ENCODE results near the gene SORBS1.

Gene SORBS1

DNA sequence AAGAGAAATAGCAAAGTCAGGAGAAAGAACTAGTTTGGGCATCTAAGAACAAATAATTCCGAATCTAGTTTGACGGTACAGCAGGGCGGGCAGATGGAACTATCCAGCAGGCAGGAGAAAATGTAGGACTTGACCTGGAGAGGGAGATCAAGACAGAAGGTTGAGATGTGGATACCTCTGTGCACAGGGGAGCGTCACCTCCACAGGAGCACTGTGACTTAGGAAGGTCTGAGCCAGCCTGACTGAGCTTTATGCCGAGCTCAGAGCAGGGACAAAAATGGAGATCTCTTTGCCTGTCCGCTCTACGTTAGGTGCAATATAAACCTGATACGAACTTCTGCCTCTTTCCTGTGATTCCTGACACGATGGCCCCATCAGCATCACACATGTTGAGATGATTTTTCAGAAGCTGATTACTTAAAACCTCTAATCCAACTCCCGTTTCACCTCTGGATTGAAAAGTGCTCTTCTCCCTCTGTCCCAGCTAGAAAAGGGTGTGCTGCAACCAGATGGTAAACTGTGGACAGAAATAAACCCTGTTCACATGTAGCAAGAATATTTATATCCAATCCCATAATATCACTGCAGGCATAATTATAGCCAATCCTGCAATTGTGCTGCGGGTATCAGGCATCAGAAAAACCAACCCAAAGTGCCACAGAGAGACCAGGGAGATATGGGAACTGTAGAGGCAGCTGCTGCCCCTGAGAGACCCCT is 13.6 kb upstream of the SORBS1 start:
- Histone ChIP-seq H3K27ac (replicated peaks) (no peak overlapping the region), H3K4me3 (replicated peaks; ENCODE audit: insufficient read depth, low read length) (no peak overlapping the region), H3K27me3 (ENCODE audit: insufficient read depth, poor library complexity, severe bottlenecking) (peaks cover 2% of the 10 kb centered on the region)
- TF ChIP-seq, protein P1, sequence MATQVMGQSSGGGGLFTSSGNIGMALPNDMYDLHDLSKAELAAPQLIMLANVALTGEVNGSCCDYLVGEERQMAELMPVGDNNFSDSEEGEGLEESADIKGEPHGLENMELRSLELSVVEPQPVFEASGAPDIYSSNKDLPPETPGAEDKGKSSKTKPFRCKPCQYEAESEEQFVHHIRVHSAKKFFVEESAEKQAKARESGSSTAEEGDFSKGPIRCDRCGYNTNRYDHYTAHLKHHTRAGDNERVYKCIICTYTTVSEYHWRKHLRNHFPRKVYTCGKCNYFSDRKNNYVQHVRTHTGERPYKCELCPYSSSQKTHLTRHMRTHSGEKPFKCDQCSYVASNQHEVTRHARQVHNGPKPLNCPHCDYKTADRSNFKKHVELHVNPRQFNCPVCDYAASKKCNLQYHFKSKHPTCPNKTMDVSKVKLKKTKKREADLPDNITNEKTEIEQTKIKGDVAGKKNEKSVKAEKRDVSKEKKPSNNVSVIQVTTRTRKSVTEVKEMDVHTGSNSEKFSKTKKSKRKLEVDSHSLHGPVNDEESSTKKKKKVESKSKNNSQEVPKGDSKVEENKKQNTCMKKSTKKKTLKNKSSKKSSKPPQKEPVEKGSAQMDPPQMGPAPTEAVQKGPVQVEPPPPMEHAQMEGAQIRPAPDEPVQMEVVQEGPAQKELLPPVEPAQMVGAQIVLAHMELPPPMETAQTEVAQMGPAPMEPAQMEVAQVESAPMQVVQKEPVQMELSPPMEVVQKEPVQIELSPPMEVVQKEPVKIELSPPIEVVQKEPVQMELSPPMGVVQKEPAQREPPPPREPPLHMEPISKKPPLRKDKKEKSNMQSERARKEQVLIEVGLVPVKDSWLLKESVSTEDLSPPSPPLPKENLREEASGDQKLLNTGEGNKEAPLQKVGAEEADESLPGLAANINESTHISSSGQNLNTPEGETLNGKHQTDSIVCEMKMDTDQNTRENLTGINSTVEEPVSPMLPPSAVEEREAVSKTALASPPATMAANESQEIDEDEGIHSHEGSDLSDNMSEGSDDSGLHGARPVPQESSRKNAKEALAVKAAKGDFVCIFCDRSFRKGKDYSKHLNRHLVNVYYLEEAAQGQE (IDR thresholded peaks at IDR 0.05; ENCODE audit: insufficient replicate concordance, low read depth) = no peak
- TF ChIP-seq GABPA (IDR thresholded peaks at IDR 0.05; ENCODE audit: low read depth) (no peak), POLR2AphosphoS5 (IDR thresholded peaks at IDR 0.05; ENCODE audit: low read depth) (no peak), SPI1 (IDR thresholded peaks at IDR 0.05; ENCODE audit: borderline replicate concordance, low read depth) (no peak)
- TF ChIP-seq, protein P2, sequence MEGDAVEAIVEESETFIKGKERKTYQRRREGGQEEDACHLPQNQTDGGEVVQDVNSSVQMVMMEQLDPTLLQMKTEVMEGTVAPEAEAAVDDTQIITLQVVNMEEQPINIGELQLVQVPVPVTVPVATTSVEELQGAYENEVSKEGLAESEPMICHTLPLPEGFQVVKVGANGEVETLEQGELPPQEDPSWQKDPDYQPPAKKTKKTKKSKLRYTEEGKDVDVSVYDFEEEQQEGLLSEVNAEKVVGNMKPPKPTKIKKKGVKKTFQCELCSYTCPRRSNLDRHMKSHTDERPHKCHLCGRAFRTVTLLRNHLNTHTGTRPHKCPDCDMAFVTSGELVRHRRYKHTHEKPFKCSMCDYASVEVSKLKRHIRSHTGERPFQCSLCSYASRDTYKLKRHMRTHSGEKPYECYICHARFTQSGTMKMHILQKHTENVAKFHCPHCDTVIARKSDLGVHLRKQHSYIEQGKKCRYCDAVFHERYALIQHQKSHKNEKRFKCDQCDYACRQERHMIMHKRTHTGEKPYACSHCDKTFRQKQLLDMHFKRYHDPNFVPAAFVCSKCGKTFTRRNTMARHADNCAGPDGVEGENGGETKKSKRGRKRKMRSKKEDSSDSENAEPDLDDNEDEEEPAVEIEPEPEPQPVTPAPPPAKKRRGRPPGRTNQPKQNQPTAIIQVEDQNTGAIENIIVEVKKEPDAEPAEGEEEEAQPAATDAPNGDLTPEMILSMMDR (IDR thresholded peaks at IDR 0.05; ENCODE audit: insufficient read depth, low read length) = no peak
- no peak for DNase-seq (ENCODE audit: low read depth in 1 of 2, low spot score in 1 of 2)

DNA sequence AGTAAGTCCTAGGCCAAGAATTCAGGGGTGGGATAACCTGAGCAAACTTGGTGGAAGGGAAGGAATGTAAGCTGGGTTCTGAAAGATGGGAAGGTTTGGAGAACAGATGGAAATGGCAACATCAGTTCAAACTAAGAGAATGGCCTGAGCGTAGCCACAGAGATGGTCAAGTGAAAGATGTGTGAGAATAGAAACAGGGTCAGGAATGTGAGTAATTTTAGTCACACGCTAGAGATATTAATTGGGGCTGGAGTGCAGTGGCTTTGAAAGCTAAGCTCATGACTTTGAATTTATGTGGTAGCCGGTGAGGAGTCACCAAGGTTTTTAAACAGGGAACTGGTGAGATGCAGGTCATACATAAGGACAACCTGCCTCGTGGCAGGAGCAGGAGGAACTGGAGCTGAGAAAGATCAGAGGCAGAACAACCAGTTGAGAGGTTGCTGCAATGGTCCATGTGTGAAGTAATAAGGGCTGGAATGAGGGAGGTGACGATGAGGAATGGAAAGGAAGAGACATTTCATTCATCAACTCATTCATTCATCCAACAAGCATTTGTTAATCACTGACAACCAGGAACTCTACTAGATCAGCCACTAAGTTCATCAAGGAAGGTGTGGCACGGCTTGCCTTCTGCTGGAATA is 12.9 kb upstream of the SORBS1 start:
- no peak overlapping the region for H3K4me3 ChIP-seq (replicated peaks; ENCODE audit: insufficient read depth, low read length)
- H3K27ac ChIP-seq (replicated peaks) = no peak overlapping the region
- H3K27me3 ChIP-seq (ENCODE audit: insufficient read depth, poor library complexity, severe bottlenecking) = peaks cover 2% of the 10 kb centered on the region
- DNase-seq (ENCODE audit: low read depth in 1 of 2, low spot score in 1 of 2) = no peak
- no peak for TF ChIP-seq GABPA (IDR thresholded peaks at IDR 0.05; ENCODE audit: low read depth)
- TF ChIP-seq, protein P2 (IDR thresholded peaks at IDR 0.05; ENCODE audit: insufficient read depth, low read length) = no peak
- no peak for TF ChIP-seq SPI1 (IDR thresholded peaks at IDR 0.05; ENCODE audit: borderline replicate concordance, low read depth)
- no peak for TF ChIP-seq POLR2AphosphoS5 (IDR thresholded peaks at IDR 0.05; ENCODE audit: low read depth)
- TF ChIP-seq, protein P1 (IDR thresholded peaks at IDR 0.05; ENCODE audit: insufficient replicate concordance, low read depth) = no peak

DNA sequence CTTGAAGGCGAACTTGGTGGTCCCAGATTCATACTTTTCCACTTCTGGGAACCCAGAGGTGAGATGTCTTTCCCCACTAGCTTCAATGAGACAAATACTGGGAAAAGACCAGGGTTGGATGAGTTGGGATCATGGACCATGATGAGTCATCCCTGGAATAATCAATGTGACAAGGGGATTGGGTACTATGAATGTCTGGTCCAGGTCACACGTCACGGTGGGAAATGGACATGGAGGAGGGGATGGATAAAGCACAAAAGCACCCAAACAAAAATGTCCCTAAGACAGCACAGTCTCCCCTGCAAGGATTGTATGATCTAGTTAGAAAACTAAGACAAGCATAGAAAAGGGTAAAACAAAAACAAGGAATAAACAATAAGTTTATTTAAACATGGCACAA is 12.4 kb upstream of the SORBS1 start:
- TF ChIP-seq, protein P2 (IDR thresholded peaks at IDR 0.05; ENCODE audit: insufficient read depth, low read length) = no peak
- TF ChIP-seq POLR2AphosphoS5 (IDR thresholded peaks at IDR 0.05; ENCODE audit: low read depth) = no peak
- TF ChIP-seq, protein P1 (IDR thresholded peaks at IDR 0.05; ENCODE audit: insufficient replicate concordance, low read depth) = no peak
- no peak for TF ChIP-seq SPI1 (IDR thresholded peaks at IDR 0.05; ENCODE audit: borderline replicate concordance, low read depth)
- no peak for TF ChIP-seq GABPA (IDR thresholded peaks at IDR 0.05; ENCODE audit: low read depth)
- Histone ChIP-seq H3K4me3 (replicated peaks; ENCODE audit: insufficient read depth, low read length) (no peak overlapping the region), H3K27ac (replicated peaks) (no peak overlapping the region), H3K27me3 (ENCODE audit: insufficient read depth, poor library complexity, severe bottlenecking) (peaks cover 2% of the 10 kb centered on the region)
- no peak for DNase-seq (ENCODE audit: low read depth in 1 of 2, low spot score in 1 of 2)
